Right ventricle myocardium inferior (tissue), 1 donor: ENCODE results near the gene DLG2. TPM values are rescaled to one million over a fixed set of nuclear protein-coding genes. Genes with fewer than 3 reads are reported as not detected.

Experiments
- ATAC-seq: fragments of 200-7000 bp; cut with Tn5 transposase; one replicate; pipeline ENCODE4 v1.9.1; 2020; ENCODE audit warnings: mild to moderate bottlenecking, moderate library complexity
- DNase-seq: peaks from one replicate; pipeline ENCODE4 v3.0.0; 2021; ENCODE audit errors: missing footprints
- intact Hi-C: fragments of 100-400 bp; cut with DNase I; formaldehyde crosslinking; loops from one replicate; pipeline ENCODE4 v1.11.0; 2022
- total RNA-seq: library from RNA; stranded (reverse); fragmentation: NEBNext Ultra II Directional; extraction: Animal tissue kit (Norgen Biotek cat#: 25700); gene quantifications from one replicate; pipeline ENCODE4 v1.2.1, GENCODE V29; 2021
- donor health status: DM: no; HTN: yes; CAD: no; lungs with severe emphysema.

The DLG2 gene
- total RNA-seq, 1 donor from 2014 or later, result 5.7 TPM

DNA sequence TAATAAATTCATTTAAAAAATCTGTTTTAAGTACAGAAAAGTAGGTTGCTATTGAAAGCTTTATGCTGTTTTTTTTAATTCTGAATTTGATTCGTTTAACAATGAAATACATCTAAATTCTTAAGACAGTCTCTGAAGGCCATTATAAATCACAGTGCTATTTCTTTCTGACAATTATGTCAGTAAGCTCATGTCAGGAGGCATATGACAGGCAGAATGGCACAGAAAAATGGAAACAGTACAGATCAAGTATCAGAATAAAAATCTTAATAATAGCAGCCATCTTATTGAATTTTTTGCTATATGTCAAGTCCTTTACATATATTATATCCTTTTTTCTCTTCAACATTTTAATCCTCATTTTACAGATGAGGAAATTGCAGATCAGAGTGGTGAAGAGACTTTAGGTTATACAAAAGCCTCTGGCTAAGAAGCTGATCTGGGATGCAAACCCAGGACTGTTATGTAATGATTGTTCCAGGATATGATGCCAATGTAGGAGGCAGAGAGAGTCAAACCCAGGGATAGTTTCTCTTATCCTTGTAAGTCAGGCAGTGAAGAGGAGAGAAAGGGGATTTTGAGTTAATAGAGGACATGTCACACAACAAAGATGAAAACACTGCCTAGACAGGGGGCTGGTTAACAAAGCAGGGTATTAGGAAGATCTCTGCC lies 2057.9 kb downstream of the DLG2 start:
- ATAC-seq (no peak), DNase-seq (no peak)
- intact Hi-C loops, result no loop called here

DNA sequence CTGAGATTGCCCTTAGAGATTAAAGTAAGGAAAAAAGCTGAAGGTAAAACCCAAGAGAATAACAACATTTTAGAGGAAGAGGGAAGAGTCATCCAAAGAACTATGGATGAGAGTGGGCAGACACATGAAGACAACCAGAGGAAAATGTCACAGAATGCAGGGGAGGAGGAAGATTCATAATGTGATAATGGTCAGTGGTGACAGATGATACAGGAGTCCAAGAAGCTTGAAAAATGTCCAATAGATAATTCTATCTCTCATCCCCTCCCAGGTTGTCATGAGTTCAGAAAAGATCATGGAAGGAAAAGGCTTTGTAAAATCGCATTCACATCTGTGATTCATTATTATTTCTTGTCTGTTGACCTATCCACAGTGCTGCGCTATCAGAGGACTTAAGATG lies 2058.6 kb downstream of the DLG2 start:
- ATAC-seq (no peak), DNase-seq (no peak)

DNA sequence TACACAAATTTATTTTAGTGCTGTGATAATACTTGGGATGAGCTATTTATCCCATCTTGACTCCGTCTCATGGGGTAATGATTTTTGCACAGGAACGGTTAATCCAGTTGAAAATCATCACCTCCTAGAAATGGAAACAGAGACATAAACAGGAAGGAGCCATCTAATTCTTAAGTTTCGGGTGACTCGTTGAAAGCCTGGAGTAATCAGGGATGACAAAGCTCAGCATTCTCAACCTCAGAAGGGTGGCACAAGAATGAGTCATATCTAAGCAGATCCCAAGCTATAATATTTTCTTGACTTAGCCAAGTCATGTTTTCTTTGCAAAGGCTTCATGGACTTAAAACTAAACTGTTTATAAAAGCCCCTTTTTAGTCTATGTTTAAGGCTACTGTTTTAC lies 2060.2 kb downstream of the DLG2 start:
- intact Hi-C loops, result no loop called here
- DNase-seq (no peak), ATAC-seq (no peak)

More for the DNA sequence above, 2058.6 kb downstream of the DLG2 start:
- intact Hi-C loops, result no loop called here

DNA sequence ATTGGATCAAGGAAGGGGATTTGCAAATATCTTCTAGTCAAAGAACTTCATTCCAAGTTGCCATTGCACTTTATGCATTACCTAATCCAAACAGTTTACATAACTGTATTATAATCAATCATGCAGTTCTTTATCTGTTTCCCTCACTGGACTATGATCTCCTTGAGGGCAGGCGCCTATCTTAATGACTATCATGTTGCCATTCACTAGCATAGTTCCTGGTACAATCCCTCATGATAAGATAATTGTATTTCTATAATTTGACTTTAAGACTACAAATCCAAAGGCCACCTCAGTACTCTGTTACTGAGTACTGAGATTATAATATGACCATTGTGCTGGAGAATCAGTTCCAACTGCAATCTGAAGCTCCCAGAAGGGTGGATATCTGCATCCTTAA lies 2062.3 kb downstream of the DLG2 start:
- DNase-seq (no peak), ATAC-seq (no peak)
- intact Hi-C loops, result no loop called here

DNA sequence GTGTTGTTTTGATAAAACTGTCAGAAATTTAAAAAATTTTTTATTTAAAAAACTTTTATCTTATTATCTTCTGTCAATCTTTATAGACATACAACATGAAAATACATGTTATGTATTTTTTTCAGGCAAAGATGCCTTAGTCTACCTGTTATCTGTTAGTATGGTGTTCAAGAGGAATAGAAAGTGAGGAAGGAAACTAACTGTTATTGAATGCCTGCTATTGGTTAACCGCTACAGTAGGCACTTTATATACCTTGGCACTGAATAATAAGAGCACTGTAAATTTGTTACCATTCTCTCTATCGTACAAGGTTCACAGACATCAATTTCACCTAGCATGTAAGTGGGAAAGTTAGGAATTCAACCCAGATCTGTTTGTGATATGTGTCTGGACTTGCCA lies 2068.9 kb downstream of the DLG2 start:
- intact Hi-C loops, result no loop called here
- DNase-seq (no peak), ATAC-seq (no peak)

DNA sequence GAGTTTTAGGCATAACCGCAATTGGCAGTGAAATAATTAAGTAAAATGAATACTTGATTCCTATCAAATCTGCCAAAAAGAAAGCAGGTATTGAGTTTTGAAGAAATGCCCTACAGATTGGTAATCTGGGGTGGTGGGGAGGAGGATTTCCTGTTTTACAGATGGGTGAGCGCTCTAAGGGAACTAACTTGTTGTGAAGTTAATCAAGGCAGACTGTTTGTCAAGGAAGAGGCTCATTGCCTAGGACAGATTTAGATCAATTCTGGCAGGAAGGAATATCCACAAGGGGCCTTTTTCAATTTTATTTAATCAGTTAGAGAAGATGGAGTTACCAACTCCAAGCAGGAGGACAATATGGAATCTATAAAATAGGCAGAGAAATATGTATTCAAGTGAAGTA lies 2069.5 kb downstream of the DLG2 start:
- intact Hi-C loops, result no loop called here
- ATAC-seq, result no peak
- no peak for DNase-seq

DNA sequence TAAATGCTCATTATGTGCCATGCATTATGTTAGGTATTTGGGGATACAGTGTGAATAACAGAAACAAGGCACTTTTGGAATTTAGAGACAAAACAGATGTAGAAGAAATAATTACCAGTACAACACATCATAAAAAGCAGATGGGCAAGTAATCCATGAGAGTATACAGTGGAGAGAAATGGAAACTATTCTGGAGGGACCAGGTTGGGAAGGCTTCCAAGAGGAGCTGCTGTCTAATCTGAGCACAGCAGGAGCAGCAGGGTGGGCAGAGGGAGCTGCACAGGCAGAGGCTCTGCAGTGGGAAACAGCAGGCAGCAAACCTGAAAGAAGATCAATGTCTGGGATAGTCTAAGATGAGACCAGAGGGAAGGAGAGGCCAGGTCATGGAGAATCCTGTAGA lies 2072.3 kb downstream of the DLG2 start:
- DNase-seq, result no peak
- intact Hi-C loops, result no loop called here
- no peak for ATAC-seq

DNA sequence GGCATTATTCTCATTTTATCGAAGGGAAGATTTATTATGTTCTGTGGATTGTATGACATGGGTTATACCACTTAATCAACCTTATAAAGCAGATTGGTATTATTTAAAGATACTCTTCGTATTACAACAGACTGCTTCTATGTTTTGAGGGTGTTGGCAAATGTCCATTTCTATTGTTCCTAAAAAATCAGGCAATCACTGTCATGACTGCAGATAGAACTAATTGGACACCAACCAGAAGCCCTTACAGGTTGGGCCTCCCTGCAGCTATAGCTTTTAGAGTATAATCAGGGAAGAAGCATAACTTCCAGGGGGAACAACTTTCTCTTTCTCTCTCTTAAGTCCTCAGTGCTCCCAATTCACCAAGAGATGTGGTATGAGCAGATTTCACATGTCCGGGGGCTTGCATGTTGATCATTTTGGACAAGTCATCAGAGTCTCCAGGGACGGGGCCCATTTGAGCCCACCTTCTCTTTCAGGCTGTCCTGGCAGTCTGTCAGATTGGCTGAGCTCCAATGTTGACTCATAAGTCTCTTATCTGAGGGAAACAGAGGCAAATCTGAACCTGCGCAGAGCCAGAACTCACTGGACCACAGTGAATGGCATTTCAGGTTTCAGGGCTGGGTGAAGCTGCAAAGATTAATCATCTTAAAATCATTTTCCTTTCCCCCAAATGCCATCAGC lies 2077.0 kb downstream of the DLG2 start:
- DNase-seq, result no peak
- intact Hi-C loops, result no loop called here

DNA sequence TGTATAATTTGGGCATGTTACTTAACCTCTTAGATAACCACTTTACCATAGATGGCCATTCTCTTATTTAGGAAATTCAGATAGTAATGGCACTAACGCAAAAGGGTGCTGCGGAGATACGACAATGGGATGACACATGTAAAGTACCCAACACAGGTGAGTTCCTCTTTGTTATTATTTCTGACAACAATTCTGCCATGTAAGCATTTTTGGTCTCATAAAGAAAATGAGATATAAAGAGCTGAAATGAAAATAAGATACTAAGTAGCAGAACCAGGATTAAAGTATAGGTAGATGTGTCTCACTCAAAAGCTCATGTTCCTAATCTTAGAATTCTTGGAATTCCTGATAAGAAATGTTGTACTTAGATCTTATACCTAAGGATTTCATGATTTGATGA lies 2080.8 kb downstream of the DLG2 start:
- intact Hi-C loops, result no loop called here
- ATAC-seq, result no peak
- DNase-seq, result no peak

More for the DNA sequence above, 2077.0 kb downstream of the DLG2 start:
- no peak for ATAC-seq

DNA sequence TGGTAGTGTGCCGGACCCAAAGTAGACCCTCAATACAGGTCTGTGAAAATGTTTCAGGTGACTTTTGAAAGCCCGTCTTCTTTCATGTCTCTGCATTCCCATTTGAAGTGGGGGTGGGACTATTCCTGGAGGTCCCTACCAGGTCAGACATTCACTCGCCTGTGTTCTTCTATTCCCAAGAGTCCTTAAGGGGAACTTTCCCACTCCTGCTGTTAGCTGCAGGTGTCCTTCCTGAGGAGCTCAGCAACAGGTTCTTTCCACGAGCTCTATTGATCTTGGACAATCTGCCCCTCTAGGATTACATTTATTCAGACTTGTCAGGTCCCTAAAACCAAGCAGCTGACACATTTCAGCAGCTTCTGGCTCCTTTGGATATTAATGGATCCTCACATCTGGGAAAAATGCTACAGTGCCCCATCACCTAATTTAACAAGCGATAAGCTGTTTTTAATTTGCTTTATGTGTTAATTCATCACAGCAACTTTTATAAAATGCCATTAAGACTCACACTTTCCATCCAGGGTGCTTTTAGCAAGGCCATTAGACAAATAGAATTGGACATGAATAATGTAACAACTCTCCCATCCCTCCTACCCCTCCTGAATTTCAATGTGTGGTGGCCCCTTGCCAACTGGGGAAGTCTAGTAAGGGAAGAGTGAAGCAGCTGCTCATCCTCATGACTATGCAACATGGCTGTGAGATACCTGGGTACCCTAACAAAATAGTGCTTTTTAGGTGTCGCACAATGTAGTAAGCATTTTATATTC lies 2081.5 kb downstream of the DLG2 start:
- no peak for DNase-seq
- intact Hi-C loops, result no loop called here
- no peak for ATAC-seq

DNA sequence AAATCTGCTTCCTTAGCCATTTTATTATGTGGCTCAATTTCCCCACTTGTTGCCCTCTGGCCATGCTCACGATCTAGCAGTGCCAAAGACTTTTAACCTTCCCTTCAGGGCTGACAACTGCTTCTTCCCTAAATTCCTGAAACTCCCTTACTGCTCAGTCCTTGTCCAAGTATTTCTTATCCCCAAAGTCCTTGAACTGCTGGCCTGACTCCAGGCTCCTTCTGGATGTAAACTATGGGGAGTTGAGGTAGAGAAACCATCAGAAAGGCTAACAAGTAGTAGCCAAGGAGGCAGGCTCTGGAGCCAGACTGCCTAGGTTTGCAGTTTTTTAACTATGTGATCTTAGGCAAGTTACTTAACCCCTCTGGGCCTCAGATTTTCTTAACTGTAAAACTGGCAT lies 2082.3 kb downstream of the DLG2 start:
- ATAC-seq (no peak), DNase-seq (no peak)
- intact Hi-C loops, result no loop called here

DNA sequence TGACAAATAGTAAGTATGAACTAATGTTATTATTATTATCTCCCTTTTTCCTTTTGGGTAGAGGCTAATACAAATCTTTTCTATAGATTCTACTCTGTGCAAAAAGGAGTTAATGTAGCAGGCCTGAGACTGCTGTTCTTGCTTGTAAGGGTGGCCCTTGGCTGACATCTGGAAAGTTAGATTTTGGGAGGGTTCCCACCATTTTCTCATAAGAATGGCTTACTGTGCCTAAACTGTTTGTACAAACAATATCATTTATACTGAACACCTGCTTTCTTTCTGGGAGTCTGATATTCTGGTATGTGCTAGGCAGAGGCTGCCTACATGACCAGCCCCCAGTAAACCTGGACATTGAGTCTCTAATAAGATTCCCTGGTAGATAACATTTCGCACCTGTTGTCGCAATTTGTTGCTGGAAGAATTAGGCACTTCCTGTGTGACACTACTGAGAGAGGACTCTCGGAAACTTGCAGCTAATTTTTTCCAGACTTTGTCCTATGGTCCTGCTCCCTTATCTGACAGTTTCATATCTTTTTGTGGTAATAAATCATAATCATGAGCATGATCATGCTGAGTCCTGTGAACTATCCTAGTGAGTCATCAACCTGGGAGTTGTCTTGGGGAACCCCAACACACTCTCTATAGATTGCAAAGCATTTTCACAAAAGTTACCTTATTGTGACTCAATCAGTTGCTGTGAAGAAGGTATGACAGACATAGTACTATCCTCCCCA lies 2083.3 kb downstream of the DLG2 start:
- no peak for DNase-seq
- intact Hi-C loops, result no loop called here
- ATAC-seq, result no peak

DNA sequence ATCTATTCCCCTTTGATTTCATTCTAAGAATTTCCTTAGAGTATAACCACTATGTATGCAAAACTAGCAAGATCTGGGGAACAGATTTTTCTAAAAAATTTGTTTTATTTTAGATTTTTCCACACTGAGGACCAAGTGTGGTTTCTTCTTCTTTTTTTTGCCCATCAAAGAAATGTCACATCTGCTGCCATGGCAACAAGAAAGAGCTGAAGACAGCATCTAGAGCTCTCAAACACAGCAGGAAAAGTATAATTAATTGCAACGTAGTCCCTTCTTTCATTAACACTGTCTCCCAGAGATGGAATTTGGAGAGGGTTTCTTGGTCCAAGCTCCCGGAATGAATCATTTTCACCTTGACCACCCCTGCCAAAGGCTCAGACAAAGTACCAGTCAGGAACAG lies 2084.3 kb downstream of the DLG2 start:
- DNase-seq (no peak), ATAC-seq (no peak)
- intact Hi-C loops, result no loop called here

DNA sequence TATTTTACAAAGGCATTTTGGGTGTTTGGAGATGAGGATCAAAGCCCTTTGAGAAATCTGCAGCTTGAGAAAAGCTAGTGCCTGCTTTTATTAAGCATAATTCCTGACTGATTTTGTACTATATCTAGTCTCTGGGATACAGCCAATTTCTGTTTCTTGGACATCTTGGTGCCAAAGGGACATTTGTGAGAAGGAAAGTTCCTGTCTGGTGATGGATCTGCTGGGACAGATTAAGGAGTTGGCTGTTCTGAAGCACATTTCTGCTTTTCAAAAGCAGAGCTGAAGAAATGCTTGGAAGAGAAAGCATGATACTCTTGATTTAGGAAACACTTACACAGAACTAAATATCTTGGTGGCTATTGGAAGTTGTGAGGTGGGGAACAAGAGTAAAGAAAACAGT lies 2086.4 kb downstream of the DLG2 start:
- no peak for ATAC-seq
- intact Hi-C loops, result no loop called here
- no peak for DNase-seq

DNA sequence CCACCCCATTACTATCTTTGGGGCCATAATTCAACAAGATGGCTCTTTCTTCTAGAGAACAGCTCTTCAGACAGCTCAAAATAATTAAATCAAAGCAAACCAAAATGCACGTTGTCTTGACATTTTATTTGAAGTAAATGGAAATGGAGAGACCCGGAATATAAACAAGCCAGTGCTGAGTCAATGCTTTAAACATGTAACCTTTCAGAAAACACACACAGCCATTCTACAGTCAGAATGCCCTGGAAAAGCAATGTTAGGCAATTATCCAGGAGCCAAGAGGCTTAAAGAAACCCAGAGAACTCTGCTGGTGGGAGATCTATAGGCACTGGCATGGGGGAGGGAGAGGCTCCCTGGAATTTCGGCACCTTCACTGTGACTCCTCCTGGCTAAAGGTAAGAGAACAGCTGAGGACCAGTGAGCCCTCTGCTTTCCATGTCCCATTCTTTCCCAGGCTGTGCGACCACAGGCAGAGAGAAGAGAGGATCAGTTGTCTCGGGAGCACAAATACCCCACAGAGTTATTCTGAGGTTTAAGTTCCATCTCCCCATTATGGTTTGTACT lies 2086.9 kb downstream of the DLG2 start:
- no peak for DNase-seq
- ATAC-seq, result no peak
- intact Hi-C loops, result no loop called here

DNA sequence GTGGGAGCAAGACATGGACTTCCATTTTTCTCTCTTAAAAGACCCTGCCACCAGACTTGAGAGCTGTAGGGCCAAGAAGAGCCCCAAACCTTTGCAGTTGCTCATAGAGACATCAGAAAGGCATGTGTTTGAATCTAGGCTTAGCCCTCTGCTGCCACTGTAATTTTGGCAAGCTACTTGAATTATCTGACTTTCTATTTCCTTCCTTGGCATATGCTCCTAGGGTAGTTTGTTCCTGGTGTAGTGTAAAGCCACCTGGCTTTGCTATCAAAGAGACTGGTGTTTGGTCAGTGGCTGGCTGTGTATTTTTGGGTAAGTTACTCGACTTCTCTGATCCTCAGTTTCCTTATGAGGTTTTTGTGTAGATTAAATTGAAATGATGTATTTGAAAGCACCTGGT lies 2088.9 kb downstream of the DLG2 start:
- intact Hi-C loops, result no loop called here
- DNase-seq (no peak), ATAC-seq (no peak)

DNA sequence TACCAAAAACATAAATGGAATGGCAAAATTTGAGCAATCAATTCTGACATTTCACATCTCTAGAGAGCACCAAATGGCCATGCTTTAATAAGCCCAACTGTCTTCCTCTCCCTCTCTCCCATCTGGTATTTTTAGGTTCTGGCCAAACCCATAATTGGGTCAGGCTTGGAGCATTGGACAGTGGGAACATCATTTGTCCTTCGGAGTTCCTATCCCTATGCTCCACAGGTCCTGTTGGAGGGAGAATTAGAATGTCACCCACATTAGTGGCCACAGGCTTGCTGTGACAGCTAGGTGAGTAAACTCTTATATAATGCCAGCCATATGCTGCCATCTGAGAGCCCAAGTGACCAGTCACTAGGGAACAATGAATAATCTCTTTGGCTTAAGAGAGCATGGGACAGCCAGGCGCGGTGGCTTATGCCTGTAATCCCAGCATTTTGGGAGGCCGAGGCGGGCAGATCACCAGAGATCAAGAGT lies 2090.0 kb downstream of the DLG2 start:
- intact Hi-C loops, result no loop called here
- DNase-seq (no peak), ATAC-seq (no peak)

DNA sequence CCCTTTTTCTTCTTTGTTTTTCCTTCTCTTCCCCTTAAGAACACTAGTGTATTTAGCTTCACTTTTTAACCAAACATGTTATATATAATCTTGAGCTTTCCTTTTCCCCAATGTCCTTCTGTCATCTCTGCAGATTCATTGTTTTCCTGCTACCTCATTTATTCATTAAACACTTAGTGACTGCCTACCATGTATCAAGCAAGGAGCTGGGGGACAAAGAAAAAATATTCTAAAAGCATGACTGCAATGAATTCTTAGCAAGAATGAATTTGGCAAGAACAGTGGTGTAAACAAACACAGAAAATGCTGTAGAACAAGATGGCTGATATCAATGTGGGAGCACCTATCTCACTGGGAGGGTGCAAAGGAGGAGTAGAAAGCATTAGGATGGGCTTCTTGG lies 2094.0 kb downstream of the DLG2 start:
- no peak for DNase-seq
- ATAC-seq, result no peak
- intact Hi-C loops, result no loop called here

DNA sequence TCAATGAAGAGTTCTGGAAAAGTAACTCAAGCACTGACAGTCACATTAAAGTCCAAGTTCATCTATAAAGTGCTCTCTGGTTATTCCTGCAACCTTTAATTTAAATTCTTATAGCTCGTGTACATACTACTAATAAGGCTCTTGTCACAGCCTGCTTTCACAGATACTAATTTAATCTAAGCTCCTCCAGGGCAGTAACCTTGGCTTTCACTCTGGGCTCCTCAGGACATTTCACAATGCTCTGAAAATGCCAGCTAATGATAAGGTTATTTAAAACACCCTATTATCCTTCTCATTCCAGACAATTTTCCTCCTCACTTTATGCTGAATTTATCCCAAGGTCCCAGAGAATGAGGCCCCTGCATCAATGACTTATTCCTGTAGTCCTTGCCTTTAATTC lies 2098.3 kb downstream of the DLG2 start:
- DNase-seq (no peak), ATAC-seq (no peak)
- intact Hi-C loops, result no loop called here
